H1 (cell line): ENCODE results near the gene GPS2. TPM values are rescaled to one million over a fixed set of nuclear protein-coding genes. Genes with fewer than 3 reads are reported as not detected.

Source experiments
- ATF2 ChIP-seq: IDR thresholded peaks from 2 replicates; pipeline ENCODE4 v1.6.1; 2012; ENCODE audit warnings: low read length, inconsistent platforms
- CREB1 ChIP-seq: IDR thresholded peaks from 2 replicates; pipeline ENCODE4 v1.6.1; 2012; ENCODE audit warnings: inconsistent platforms
- CTCF ChIP-seq, 3 experiments: IDR thresholded peaks; 1 replicate in 2 of 3; 2 replicates in 1 of 3; pipeline versions ENCODE4 v1.5.1 to v1.6.1; 2011; ENCODE audit warnings: low read length in 3 of 3, mild to moderate bottlenecking in 3 of 3, inconsistent platforms in 2 of 3, low read depth in 1 of 3, moderate library complexity in 1 of 3; ENCODE audit not compliant: insufficient read depth in 1 of 3; ENCODE audit errors: control extremely low read depth in 1 of 3
- EZH2 ChIP-seq: fragments of 200-600 bp; sonication (generic); IDR thresholded peaks from 2 replicates; pipeline ENCODE4 v1.7.1; 2012; ENCODE audit warnings: low read depth, mild to moderate bottlenecking, moderate library complexity, low read length, inconsistent platforms; ENCODE audit not compliant: severe bottlenecking
- GABPA ChIP-seq: IDR thresholded peaks from 2 replicates; pipeline ENCODE4 v1.6.1; 2011; ENCODE audit warnings: mild to moderate bottlenecking, low read length, moderate library complexity, borderline replicate concordance; ENCODE audit not compliant: insufficient read depth
- NANOG ChIP-seq: IDR thresholded peaks from 2 replicates; pipeline ENCODE4 v1.6.1; 2011; ENCODE audit warnings: low read length, low read depth, mild to moderate bottlenecking, inconsistent platforms; ENCODE audit not compliant: insufficient read depth, poor library complexity, severe bottlenecking
- PHF8 ChIP-seq: fragments of 200-600 bp; sonication (generic); conservative IDR thresholded peaks from 2 replicates; pipeline ENCODE4 v1.7.1; 2012; ENCODE audit warnings: low read depth, mild to moderate bottlenecking, inconsistent platforms, low read length, moderate library complexity
- SAP30 ChIP-seq: fragments of 300-600 bp; sonication (generic); IDR thresholded peaks from 2 replicates; pipeline ENCODE4 v1.7.1; 2012; ENCODE audit warnings: low read length, moderate library complexity, mild to moderate bottlenecking, inconsistent platforms; ENCODE audit not compliant: insufficient read depth, insufficient replicate concordance
- SIN3A ChIP-seq, 2 experiments: IDR thresholded peaks in 1 of 2; conservative IDR thresholded peaks in 1 of 2; 2 replicates each; pipeline ENCODE4 v1.6.1; 2011 to 2012; ENCODE audit warnings: low read length in 2 of 2, improper control_type of control experiment in 1 of 2, low read depth in 1 of 2, mild to moderate bottlenecking in 1 of 2
- TAF1 ChIP-seq: IDR thresholded peaks from 2 replicates; pipeline ENCODE4 v1.6.1; 2011; ENCODE audit warnings: mild to moderate bottlenecking, low read depth, low read length
- TBP ChIP-seq: IDR thresholded peaks from 2 replicates; pipeline ENCODE4 v1.6.1; 2011; ENCODE audit warnings: low read depth, low read length, improper control_type of control experiment
- polyA plus RNA-seq, 7 experiments: library from polyadenylated mRNA; depleted of rRNA in 3 of 7; stranded (reverse) in 5 of 7; unstranded in 2 of 7; fragments of >200 nt in 5 of 7; fragments of 200-250 nt in 2 of 7; gene quantifications; 1 replicate in 5 of 7; 2 replicates in 1 of 7; 4 replicates in 1 of 7; pipeline versions ENCODE4 v1.2.1 to v1.2.3, GENCODE V29; 2011 to 2013; ENCODE audit warnings: missing spikeins in 2 of 7, mixed read lengths in 2 of 7
- total RNA-seq: library from RNA; stranded (reverse); fragmentation: NEBNext Ultra II Directional; extraction: Animal tissue kit (Norgen Biotek cat#: 25700); gene quantifications from 2 replicates; pipeline ENCODE4 v1.2.1, GENCODE V29; 2021

GPS2 gene
- total and polyA plus RNA-seq, 2 of the 8 experiments (the other 6 are each of a cell fraction or from before 2014, with no cell fraction given) = 67.0 to 152 TPM

- no peak for TF ChIP-seq SIN3A (conservative IDR thresholded peaks at IDR 0.05 in 1 of 2, IDR thresholded peaks at IDR 0.05 in 1 of 2; ENCODE audit: low read depth in 1 of 2, low read length in 2 of 2)
- TF ChIP-seq GABPA = no peak
- TF ChIP-seq PHF8 = no peak
- no peak for TF ChIP-seq NANOG
- no peak for TF ChIP-seq SAP30
- TF ChIP-seq TAF1 = no peak
- TF ChIP-seq EZH2 = no peak
- TF ChIP-seq CTCF (IDR thresholded peaks at IDR 0.05; ENCODE audit: control extremely low read depth in 1 of 3, insufficient read depth in 1 of 3, low read depth in 1 of 3, low read length in 3 of 3) = no peak
- TF ChIP-seq ATF2 = no peak
- no peak for TF ChIP-seq CREB1
- no peak for TF ChIP-seq TBP
Measured at GRCh38 chr17:7327056-7327455, 11.9 kb upstream of the GPS2 start (continued).
